HG03045 (cell line): ENCODE results near the gene FSTL3.
A peak's percentile ranks its signal among the peaks of the same experiment; 100 is the strongest.
"Not testable (repeated sequence)": the region's sequence is repeated elsewhere in the genome, so short reads cannot be mapped to it uniquely, and the experiment has no call there.

ENCODE experiments used
- ATAC-seq: cut with Tn5 transposase; IDR thresholded peaks from one replicate; pipeline ENCODE4 v1.9.1; 2021; ENCODE audit warnings: mild to moderate bottlenecking, moderate library complexity; ENCODE audit not compliant: unreplicated experiment

Gene FSTL3

GRCh38 chr19:660793-661426, 15.3 kb upstream of the FSTL3 start:
- no peak for ATAC-seq

- no peak for ATAC-seq
Measured at GRCh38 chr19:661427-662196, 14.6 kb upstream of the FSTL3 start.

- ATAC-seq: peak; percentile 14
Measured at GRCh38 chr19:662207-662961, 13.8 kb upstream of the FSTL3 start.

GRCh38 chr19:662962-663681, 13.1 kb upstream of the FSTL3 start, which contains the start of gene RNF126:
Gene RNF126, minus strand, starts transcription at chr19:663214. Its CDS starts 93 bp downstream, at chr19:663121.
- ATAC-seq: peak; percentile 57

- no peak for ATAC-seq
Measured at GRCh38 chr19:663682-664117, 12.5 kb upstream of the FSTL3 start.

- ATAC-seq: no peak
Measured at GRCh38 chr19:664913-665443, 11.2 kb upstream of the FSTL3 start.

- ATAC-seq: not testable (repeated sequence)
Measured at GRCh38 chr19:666985-667573, 9.1 kb upstream of the FSTL3 start.

- not testable (repeated sequence) for ATAC-seq
Measured at GRCh38 chr19:668675-669434, 7.3 kb upstream of the FSTL3 start.

GRCh38 chr19:670609-671075, 5.5 kb upstream of the FSTL3 start:
- ATAC-seq: no peak

- ATAC-seq: no peak
Measured at GRCh38 chr19:674282-675151, 1.7 kb upstream of the FSTL3 start.

- no peak for ATAC-seq
Measured at GRCh38 chr19:676007-676338, 219 bp upstream of the FSTL3 start.

- ATAC-seq: no peak
Measured at GRCh38 chr19:677201-677600, 1.0 kb downstream of the FSTL3 start.

- no peak for ATAC-seq
Measured at GRCh38 chr19:677601-678436, 1.6 kb downstream of the FSTL3 start.

- no peak for ATAC-seq
Measured at GRCh38 chr19:678791-679388, 2.7 kb downstream of the FSTL3 start.

GRCh38 chr19:679418-680286, 3.5 kb downstream of the FSTL3 start:
- peak; percentile 16 for ATAC-seq

GRCh38 chr19:680287-681028, 4.3 kb downstream of the FSTL3 start:
- ATAC-seq: peak; percentile 66
